Superior temporal gyrus (tissue), 1 donor: ENCODE measurements around the gene ORMDL2.
"Not testable (repeated sequence)": the region's sequence is repeated elsewhere in the genome, so short reads cannot be mapped to it uniquely, and the experiment has no call there.

ENCODE experiments used
- DNase-seq: peaks from one replicate; pipeline ENCODE4 v3.0.0-alpha.2; 2016; ENCODE audit errors: extremely low spot score

The ORMDL2 gene

GRCh38 chr12:55828357-55828756 lies 10.5 kb downstream of the ORMDL2 start:
- DNase-seq: no peak

- no peak for DNase-seq
Measured at GRCh38 chr12:55829967-55830600, 12.2 kb downstream of the ORMDL2 start.

GRCh38 chr12:55830601-55831446 lies 13.0 kb downstream of the ORMDL2 start:
- peak; percentile 80 for DNase-seq

GRCh38 chr12:55831447-55831815 lies 13.6 kb downstream of the ORMDL2 start:
- no peak for DNase-seq

- DNase-seq: no peak
Measured at GRCh38 chr12:55833056-55833455, 15.2 kb downstream of the ORMDL2 start.

- not testable (repeated sequence) for DNase-seq
Measured at GRCh38 chr12:55834400-55834799, 16.6 kb downstream of the ORMDL2 start.

GRCh38 chr12:55838361-55838760 lies 20.5 kb downstream of the ORMDL2 start:
- no peak for DNase-seq

- DNase-seq: no peak
Measured at GRCh38 chr12:55839345-55840140, 21.7 kb downstream of the ORMDL2 start.

GRCh38 chr12:55840581-55841351 lies 22.9 kb downstream of the ORMDL2 start:
- DNase-seq: no peak

GRCh38 chr12:55842681-55843429 lies 25.0 kb downstream of the ORMDL2 start, which contains the start of gene MMP19:
Gene MMP19, minus strand, starts transcription at chr12:55842936. Its CDS starts 106 bp downstream, at chr12:55842830.
- DNase-seq: no peak

- no peak for DNase-seq
Measured at GRCh38 chr12:55843431-55843830, 25.6 kb downstream of the ORMDL2 start.

GRCh38 chr12:55844961-55845360 lies 27.1 kb downstream of the ORMDL2 start:
- DNase-seq: no peak

- no peak for DNase-seq
Measured at GRCh38 chr12:55845361-55845760, 27.5 kb downstream of the ORMDL2 start.

- no peak for DNase-seq
Measured at GRCh38 chr12:55845785-55846496, 28.1 kb downstream of the ORMDL2 start.

- no peak for DNase-seq
Measured at GRCh38 chr12:55847033-55847432, 29.2 kb downstream of the ORMDL2 start.

- DNase-seq: peak; percentile 17
Measured at GRCh38 chr12:55847603-55848291, 29.9 kb downstream of the ORMDL2 start.

GRCh38 chr12:55849616-55850343 lies 31.9 kb downstream of the ORMDL2 start:
- no peak for DNase-seq

- no peak for DNase-seq
Measured at GRCh38 chr12:55850401-55850800, 32.6 kb downstream of the ORMDL2 start.

- DNase-seq: no peak
Measured at GRCh38 chr12:55850893-55851292, 33.1 kb downstream of the ORMDL2 start.
